ENCODE measurements around the gene SF3B2.

SF3B2 gene

DNA sequence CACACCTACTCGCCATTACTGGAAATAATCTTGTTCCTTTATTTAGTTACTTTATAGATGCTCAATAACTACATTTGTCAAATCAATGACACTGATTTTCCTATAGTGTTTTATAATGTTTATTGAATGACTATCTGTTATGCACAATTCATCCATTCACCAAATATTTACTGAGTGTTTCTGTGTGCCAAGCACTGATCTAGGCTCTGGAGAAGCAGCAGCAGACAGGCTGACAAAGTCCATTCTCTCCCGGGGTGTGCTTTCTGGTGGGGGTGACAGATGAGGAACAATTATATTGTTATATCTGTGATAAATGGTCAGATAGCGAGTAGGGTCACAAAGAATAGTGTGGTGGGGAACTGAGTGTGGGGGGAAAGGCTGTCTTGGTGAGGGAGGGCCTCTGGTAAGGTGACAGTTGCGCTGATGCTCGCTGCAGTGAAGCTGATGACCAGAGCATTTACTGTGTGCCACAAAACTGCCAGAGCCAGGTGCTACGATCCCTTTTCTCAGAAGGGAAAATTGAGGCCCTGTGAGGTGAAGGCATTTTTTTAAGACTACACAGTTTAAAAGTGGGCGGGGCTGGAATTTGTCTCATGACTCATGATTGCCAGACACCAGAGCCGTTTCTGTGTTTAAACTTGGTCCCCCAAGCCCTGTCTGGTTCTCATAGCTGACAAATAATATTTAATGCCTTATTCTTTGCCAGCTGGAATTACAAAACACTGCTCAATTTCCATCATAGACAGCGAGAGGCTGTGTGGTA is 28.1 kb downstream of the SF3B2 start:
- DNase-seq (ENCODE audit: low read depth, low spot score): peak; percentile 52
- ChIA-PET POLR2A (no interaction called here), CTCF (interaction anchor here (1.3 to 10.2 kb wide), 5 partner anchors 12 to 142 kb away, joined by 3 to 75 read pairs (median 5); no protein-coding TSS in a partner anchor)
- no peak overlapping the region for H3K4me3 ChIP-seq (ENCODE audit: low read depth, low read length)
- TF ChIP-seq, protein P1, sequence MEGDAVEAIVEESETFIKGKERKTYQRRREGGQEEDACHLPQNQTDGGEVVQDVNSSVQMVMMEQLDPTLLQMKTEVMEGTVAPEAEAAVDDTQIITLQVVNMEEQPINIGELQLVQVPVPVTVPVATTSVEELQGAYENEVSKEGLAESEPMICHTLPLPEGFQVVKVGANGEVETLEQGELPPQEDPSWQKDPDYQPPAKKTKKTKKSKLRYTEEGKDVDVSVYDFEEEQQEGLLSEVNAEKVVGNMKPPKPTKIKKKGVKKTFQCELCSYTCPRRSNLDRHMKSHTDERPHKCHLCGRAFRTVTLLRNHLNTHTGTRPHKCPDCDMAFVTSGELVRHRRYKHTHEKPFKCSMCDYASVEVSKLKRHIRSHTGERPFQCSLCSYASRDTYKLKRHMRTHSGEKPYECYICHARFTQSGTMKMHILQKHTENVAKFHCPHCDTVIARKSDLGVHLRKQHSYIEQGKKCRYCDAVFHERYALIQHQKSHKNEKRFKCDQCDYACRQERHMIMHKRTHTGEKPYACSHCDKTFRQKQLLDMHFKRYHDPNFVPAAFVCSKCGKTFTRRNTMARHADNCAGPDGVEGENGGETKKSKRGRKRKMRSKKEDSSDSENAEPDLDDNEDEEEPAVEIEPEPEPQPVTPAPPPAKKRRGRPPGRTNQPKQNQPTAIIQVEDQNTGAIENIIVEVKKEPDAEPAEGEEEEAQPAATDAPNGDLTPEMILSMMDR (IDR thresholded peaks at IDR 0.05; ENCODE audit: insufficient read depth, low read length, missing control alignments): no peak

DNA sequence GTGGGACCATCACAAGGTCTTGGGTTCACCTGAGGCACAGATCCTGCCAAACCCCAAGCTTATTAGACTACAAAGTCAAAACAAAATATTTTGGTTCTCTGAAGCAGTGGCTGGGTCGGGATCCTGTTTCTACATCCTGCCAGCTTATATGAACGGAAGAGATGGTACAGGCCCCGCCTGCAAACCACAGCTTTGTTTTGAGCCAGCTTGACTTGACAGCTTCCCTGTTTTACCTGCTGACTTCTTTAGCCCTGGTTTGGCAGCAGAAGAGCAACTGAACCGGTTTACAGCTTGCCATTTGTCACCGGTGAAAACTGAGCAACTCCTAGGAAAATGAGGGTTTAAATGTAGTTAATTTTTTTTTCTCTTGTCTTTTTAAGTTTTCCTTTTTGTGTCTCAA is 29.3 kb downstream of the SF3B2 start:
- no peak for DNase-seq (ENCODE audit: low read depth, low spot score)
- H3K4me3 ChIP-seq (ENCODE audit: low read depth, low read length): no peak overlapping the region
- CTCF ChIA-PET: interaction anchor here (1.3 to 10.2 kb wide), 3 partner anchors 13 to 38 kb away, joined by 3 to 75 read pairs (median 5); no protein-coding TSS in a partner anchor
- POLR2A ChIA-PET: interaction anchor here (0.6 kb wide), 1 partner anchor 96 kb away, joined by 3 read pairs; no protein-coding TSS in a partner anchor
- TF ChIP-seq, protein P1 (IDR thresholded peaks at IDR 0.05; ENCODE audit: insufficient read depth, low read length, missing control alignments): no peak

DNA sequence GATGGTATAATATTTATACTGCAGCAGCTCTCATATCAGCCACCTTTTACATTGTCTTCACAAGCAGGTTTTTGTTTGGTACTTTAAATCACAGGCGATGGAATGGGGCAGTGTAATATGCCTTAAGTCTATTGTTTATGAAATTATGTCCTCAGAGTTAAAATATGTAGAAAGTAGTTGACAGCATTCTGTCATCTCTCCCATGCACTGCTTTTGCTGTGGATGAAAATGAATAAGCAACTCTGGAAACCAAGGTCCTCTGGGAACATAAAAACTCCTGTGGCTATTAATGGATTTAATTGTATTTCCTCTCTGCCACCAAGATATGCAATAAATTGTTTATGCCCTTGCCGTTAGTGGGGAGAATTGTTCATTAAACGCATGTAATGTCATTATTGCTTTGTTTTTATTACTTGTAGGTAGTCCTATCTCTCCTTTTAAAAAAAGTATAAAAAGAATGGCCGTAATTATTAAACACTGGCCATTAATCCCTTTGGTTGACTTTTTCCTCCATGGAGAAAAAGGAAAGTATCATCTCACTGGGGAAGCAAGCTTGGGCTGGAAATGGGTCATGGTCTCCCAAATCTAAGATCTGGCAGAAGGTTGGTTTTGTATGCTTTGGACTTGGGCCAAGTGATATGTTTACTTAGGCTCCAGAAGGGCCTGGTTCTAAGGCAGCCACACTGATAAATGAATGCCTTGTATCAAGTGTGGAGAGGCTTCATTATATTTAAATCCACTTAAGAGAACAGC is 31.0 kb downstream of the SF3B2 start:
- ChIA-PET POLR2A (no interaction called here), CTCF (interaction anchor here (10.2 kb wide), 1 partner anchor 15 kb away, joined by 75 read pairs; no protein-coding TSS in a partner anchor)
- TF ChIP-seq, protein P1 (IDR thresholded peaks at IDR 0.05; ENCODE audit: insufficient read depth, low read length, missing control alignments): no peak

DNA sequence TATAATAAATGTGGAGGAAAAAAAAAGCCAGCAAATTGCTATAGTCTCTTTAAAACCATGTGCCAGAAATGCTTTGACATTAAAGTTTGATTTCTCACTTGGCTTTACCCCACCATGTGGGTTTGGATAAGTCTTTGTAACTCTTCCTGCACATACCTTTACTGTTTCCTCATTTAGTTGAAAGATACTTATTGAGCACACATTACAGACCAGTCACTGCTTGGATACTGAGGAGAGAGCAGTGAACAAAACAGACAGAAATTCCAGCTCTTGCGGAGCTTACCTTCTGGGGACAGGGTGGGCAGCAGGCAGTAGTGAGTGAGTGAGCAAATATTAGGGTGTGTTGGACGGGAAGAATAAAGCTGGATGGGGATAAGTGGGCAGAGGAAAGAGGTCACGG is 31.6 kb downstream of the SF3B2 start:
- DNase-seq (ENCODE audit: low read depth, low spot score): no peak
- CTCF ChIA-PET: interaction anchor here (10.2 kb wide), 1 partner anchor 15 kb away, joined by 75 read pairs; no protein-coding TSS in a partner anchor
- TF ChIP-seq, protein P1 (IDR thresholded peaks at IDR 0.05; ENCODE audit: insufficient read depth, low read length, missing control alignments): no peak
- no peak overlapping the region for H3K4me3 ChIP-seq (ENCODE audit: low read depth, low read length)
- POLR2A ChIA-PET: no interaction called here

More for the DNA sequence above, 31.0 kb downstream of the SF3B2 start:
- no peak for DNase-seq (ENCODE audit: low read depth, low spot score)
- no peak overlapping the region for H3K4me3 ChIP-seq (ENCODE audit: low read depth, low read length)

DNA sequence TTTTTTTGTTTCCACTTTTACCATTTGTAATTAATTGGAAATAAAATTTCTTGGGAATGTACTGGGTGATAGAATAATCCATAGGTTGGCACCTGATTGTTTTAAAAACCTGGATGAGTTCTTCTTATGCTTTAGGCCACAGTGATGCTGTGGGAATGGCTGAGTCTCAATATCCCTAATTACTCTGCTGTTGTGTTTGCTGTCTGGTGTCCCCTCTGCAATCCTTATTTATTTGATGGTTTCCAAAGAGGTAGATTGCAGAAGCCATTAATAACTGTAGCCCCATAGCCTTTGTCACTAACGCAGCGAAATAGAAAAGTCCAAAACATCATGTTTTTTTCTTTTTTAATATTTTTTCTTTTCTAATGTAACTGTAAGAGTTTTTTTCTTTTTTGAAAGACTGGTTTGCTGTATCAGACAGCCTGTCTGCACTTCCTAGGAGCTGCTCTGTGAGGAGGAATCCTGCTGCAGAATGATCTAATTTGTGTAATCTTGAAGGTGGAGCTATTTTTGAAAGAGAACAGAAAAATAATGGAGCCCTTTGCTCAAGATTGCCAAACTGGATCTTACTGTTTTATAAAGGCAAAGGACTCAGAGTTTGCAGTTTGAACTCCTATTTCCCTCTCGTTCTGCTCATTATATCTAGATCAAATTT is 32.8 kb downstream of the SF3B2 start:
- POLR2A ChIA-PET: no interaction called here
- CTCF ChIA-PET: interaction anchor here (10.2 kb wide), 1 partner anchor 17 kb away, joined by 75 read pairs; no protein-coding TSS in a partner anchor

More for the DNA sequence above, 32.8 kb downstream of the SF3B2 start:
- no peak overlapping the region for H3K4me3 ChIP-seq (ENCODE audit: low read depth, low read length)
- DNase-seq (ENCODE audit: low read depth, low spot score): no peak
- TF ChIP-seq, protein P1 (IDR thresholded peaks at IDR 0.05; ENCODE audit: insufficient read depth, low read length, missing control alignments): no peak

Data from AG04449 (cell line).